ENCODE data around the gene IFNA16.

DNA sequence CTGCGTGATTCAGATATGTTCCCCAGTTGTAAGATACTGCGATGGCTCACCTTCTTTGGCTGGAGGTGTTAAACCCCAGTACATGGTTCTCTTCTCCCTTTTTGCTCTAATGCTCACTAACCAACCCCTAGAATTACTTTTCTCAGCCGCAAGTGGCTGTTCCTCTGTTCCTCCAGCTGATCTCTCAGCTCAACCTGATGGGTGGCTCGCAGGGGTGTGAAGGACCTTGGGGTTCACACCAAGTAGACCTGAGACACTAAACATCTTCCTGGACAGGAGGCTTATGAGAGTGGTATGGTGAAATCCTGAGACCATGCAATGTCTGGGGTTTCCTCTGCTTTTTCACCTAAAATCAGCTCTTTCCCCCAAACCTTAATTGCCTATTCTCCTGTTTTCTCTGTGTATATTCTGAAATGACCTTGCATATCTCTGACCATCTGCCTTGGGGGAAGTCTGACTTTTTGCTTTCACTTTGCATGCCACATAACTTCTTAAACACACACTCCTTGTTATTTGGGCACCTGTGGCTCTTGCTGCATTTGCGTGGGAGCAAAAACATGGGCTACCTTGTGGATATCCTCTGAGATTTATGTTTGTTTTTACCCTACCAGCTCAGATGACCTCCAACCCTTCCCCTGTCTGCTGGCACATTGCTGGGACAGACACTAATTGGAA is 38.6 kb upstream of the IFNA16 start:
- no peak for TF ChIP-seq FOXP2 (optimal IDR thresholded peaks at IDR 0.05; ENCODE audit: control extremely low read depth, extremely low read length, insufficient read depth)
- TF ChIP-seq POLR2AphosphoS5 (IDR thresholded peaks at IDR 0.05; ENCODE audit: borderline replicate concordance, low read depth, low read length): no peak

Measured in SK-N-MC (cell line).